Measurements from ENCODE around the gene FAM53A. TPM values are rescaled to one million over a fixed set of nuclear protein-coding genes. Genes with fewer than 3 reads are reported as not detected.

FAM53A gene
- total RNA-seq, 4 donors from 2014 or later: 1.2 to 18.4 (median 4.9) TPM

- Histone ChIP-seq H3K27ac (no peak overlapping the region), H3K27me3 (peaks cover 7% of the 10 kb centered on the region), H3K9me3 (no peaks in the 10 kb centered on the region), H3K36me3 (no peaks in the 10 kb centered on the region), H3K4me3 (no peak overlapping the region), H3K4me1 (no peaks in the 10 kb centered on the region)
- no CpG with 5 or more reads among the region's 16 CpGs for WGBS, 2 donors (ENCODE audit: low coverage in 1 of 2)
- ATAC-seq: no peak
- TF ChIP-seq EP300 (IDR thresholded peaks at IDR 0.05) (no peak), POLR2A (IDR thresholded peaks at IDR 0.05) (no peak), POLR2AphosphoS5 (IDR thresholded peaks at IDR 0.05) (no peak)
- TF ChIP-seq, protein P1, sequence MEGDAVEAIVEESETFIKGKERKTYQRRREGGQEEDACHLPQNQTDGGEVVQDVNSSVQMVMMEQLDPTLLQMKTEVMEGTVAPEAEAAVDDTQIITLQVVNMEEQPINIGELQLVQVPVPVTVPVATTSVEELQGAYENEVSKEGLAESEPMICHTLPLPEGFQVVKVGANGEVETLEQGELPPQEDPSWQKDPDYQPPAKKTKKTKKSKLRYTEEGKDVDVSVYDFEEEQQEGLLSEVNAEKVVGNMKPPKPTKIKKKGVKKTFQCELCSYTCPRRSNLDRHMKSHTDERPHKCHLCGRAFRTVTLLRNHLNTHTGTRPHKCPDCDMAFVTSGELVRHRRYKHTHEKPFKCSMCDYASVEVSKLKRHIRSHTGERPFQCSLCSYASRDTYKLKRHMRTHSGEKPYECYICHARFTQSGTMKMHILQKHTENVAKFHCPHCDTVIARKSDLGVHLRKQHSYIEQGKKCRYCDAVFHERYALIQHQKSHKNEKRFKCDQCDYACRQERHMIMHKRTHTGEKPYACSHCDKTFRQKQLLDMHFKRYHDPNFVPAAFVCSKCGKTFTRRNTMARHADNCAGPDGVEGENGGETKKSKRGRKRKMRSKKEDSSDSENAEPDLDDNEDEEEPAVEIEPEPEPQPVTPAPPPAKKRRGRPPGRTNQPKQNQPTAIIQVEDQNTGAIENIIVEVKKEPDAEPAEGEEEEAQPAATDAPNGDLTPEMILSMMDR (IDR thresholded peaks at IDR 0.05): no peak
Measured at GRCh38 chr4:1626151-1626550, 58.0 kb downstream of the FAM53A start.

DNA sequence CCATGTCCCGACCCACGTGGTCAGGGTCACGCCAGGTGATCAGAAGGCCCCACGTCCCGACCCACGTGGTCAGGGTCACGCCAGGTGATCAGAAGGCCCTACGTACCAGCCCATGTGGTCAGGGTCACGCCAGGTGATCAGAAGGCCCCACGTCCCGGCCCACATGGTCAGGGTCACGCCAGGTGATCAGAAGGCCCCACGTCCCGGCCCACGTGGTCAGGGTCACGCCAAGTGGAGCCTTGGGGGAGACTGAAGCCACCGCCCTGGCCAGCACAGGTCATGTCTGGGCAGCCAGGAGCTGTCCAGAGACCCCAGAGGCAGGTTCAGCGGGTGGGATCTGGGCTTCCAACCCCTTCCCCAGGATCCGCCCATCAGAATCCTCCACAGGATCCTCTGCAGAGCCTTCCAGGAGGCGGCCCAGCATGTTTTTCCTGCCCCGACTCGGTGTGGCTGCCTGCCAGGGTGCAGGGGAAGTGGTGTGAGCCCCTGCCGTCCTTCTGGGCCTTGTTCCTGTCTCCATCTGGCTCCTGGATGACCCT, 58.4 kb downstream of the FAM53A start:
- Histone ChIP-seq H3K4me3 (no peak overlapping the region), H3K9me3 (no peaks in the 10 kb centered on the region), H3K27me3 (peaks cover 7% of the 10 kb centered on the region), H3K4me1 (no peaks in the 10 kb centered on the region), H3K27ac (no peak overlapping the region), H3K36me3 (no peaks in the 10 kb centered on the region)
- TF ChIP-seq EP300 (IDR thresholded peaks at IDR 0.05): no peak
- TF ChIP-seq POLR2AphosphoS5 (IDR thresholded peaks at IDR 0.05): no peak
- TF ChIP-seq, protein P1 (IDR thresholded peaks at IDR 0.05): no peak
- TF ChIP-seq POLR2A (IDR thresholded peaks at IDR 0.05): no peak
- WGBS, 2 donors (ENCODE audit: low coverage in 1 of 2): no CpG with 5 or more reads among the region's 23 CpGs
- ATAC-seq: no peak

GRCh38 chr4:1624519-1624910, 59.6 kb downstream of the FAM53A start:
- no peaks in the 10 kb centered on the region for H3K9me3 ChIP-seq
- no peak overlapping the region for H3K27ac ChIP-seq
- no peak for ATAC-seq
- H3K36me3 ChIP-seq: no peaks in the 10 kb centered on the region
- H3K4me3 ChIP-seq: no peak overlapping the region
- peaks cover 3% of the 10 kb centered on the region for H3K27me3 ChIP-seq
- TF ChIP-seq, protein P1 (IDR thresholded peaks at IDR 0.05): no peak
- TF ChIP-seq POLR2AphosphoS5 (IDR thresholded peaks at IDR 0.05): no peak
- no peak for TF ChIP-seq EP300 (IDR thresholded peaks at IDR 0.05)
- TF ChIP-seq POLR2A (IDR thresholded peaks at IDR 0.05): no peak
- no CpG with 5 or more reads among the region's 12 CpGs for WGBS, 2 donors (ENCODE audit: low coverage in 1 of 2)
- no peaks in the 10 kb centered on the region for H3K4me1 ChIP-seq

DNA sequence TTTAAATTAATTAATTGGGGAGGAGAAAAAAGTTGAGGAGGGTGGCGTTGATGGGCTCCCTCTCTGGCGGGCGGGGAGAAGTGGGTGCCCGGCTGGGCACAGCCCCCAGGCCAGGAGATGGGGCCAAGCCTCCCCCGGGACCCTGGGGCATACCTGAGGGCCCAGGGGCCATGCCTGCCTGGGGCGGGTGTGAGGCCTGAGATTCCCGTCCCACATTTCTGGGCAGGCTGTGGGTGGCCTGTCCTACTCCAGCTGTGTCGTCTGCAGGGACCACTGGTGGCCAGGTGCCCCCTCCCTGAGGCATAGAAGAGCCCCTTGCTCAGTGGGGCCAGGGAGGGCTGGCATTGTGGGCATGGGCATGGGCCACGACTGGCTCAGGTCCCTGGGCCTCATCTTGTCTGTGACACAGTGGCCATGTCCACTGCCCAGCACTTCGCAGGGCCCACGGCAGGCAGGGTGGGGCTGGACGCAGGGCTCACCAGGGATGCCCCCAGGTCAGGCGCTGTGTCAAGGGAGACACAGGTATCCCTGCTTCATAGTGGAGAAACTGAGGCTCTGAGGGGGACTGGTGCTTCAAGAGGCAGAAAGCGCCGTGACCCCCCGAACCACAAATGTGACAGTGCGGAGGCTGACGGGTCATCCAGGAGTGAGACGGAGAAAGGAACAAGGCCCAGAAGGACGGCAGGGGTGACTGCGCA, 60.1 kb downstream of the FAM53A start:
- no peak overlapping the region for H3K27ac ChIP-seq
- no peak overlapping the region for H3K4me3 ChIP-seq
- 95 to 96% methylated on average over 4 to 8 of the region's 21 CpGs for WGBS, 2 donors (ENCODE audit: low coverage in 1 of 2)
- ATAC-seq: no peak
- H3K36me3 ChIP-seq: no peaks in the 10 kb centered on the region
- H3K4me1 ChIP-seq: no peaks in the 10 kb centered on the region
- no peak for TF ChIP-seq EP300 (IDR thresholded peaks at IDR 0.05)
- no peak for TF ChIP-seq POLR2AphosphoS5 (IDR thresholded peaks at IDR 0.05)
- TF ChIP-seq, protein P1 (IDR thresholded peaks at IDR 0.05): no peak
- TF ChIP-seq POLR2A (IDR thresholded peaks at IDR 0.05): no peak
- no peaks in the 10 kb centered on the region for H3K27me3 ChIP-seq
- no peaks in the 10 kb centered on the region for H3K9me3 ChIP-seq

- ATAC-seq: no peak
Measured at GRCh38 chr4:1623400-1623799, 60.7 kb downstream of the FAM53A start.

More at GRCh38 chr4:1623400-1623799, 60.7 kb downstream of the FAM53A start:
- Histone ChIP-seq H3K4me1 (no peaks in the 10 kb centered on the region), H3K36me3 (no peaks in the 10 kb centered on the region), H3K27me3 (no peaks in the 10 kb centered on the region), H3K4me3 (no peak overlapping the region), H3K27ac (no peak overlapping the region), H3K9me3 (peaks cover 0 to under 1% (median 0%) of the 10 kb centered on the region in 3 donors)
- no peak for TF ChIP-seq EP300 (IDR thresholded peaks at IDR 0.05)
- TF ChIP-seq POLR2AphosphoS5 (IDR thresholded peaks at IDR 0.05): no peak
- TF ChIP-seq POLR2A (IDR thresholded peaks at IDR 0.05): no peak
- TF ChIP-seq, protein P1 (IDR thresholded peaks at IDR 0.05): no peak
- WGBS, 2 donors (ENCODE audit: low coverage in 1 of 2): 93 to 100% methylated on average over 3 to 8 of the region's 38 CpGs

Measured in gastroesophageal sphincter (tissue), 4 donors.